ENCODE data around the gene SFMBT2. TPM values are rescaled to one million over a fixed set of nuclear protein-coding genes. Genes with fewer than 3 reads are reported as not detected.

The SFMBT2 gene
- total and polyA plus RNA-seq, 10 of the 15 experiments (the other 5 are each of a cell fraction or from before 2014, with no cell fraction given) = 2.8 to 29.6 (median 15.1) TPM

GRCh38 chr10:7374795-7375194 is 36.0 kb downstream of the SFMBT2 start (continued):
- TF ChIP-seq, protein P1, sequence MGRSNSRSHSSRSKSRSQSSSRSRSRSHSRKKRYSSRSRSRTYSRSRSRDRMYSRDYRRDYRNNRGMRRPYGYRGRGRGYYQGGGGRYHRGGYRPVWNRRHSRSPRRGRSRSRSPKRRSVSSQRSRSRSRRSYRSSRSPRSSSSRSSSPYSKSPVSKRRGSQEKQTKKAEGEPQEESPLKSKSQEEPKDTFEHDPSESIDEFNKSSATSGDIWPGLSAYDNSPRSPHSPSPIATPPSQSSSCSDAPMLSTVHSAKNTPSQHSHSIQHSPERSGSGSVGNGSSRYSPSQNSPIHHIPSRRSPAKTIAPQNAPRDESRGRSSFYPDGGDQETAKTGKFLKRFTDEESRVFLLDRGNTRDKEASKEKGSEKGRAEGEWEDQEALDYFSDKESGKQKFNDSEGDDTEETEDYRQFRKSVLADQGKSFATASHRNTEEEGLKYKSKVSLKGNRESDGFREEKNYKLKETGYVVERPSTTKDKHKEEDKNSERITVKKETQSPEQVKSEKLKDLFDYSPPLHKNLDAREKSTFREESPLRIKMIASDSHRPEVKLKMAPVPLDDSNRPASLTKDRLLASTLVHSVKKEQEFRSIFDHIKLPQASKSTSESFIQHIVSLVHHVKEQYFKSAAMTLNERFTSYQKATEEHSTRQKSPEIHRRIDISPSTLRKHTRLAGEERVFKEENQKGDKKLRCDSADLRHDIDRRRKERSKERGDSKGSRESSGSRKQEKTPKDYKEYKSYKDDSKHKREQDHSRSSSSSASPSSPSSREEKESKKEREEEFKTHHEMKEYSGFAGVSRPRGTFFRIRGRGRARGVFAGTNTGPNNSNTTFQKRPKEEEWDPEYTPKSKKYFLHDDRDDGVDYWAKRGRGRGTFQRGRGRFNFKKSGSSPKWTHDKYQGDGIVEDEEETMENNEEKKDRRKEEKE (IDR thresholded peaks at IDR 0.05) = no peak

DNA sequence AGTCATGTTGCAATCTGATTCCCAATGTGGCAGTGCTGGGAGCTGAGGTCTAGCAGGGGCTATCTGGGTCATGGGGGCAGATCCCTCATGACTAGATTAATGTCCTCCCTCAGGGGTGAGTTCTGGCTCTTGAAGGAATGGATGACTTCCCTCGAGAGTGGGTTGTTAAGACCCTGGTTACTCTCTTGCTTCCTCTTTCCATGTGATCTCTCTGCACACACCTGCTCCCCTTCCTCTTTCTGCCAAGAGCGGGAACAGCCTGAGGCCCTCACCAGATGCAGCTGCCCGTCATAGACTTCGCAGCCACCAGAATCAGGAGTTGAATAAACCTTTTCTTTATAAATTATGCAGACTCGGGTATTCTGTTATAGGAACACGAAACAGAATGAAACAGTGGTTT is 37.8 kb downstream of the SFMBT2 start:
- no peaks in the 10 kb centered on the region; the same call in 1 of the 2 replicates for H4K20me1 ChIP-seq (ENCODE audit: control insufficient read depth, insufficient read depth)
- ChIA-PET POLR2A (no interaction called here), RAD21 (ENCODE audit: unreplicated experiment) (no interaction called here), SMC1A (ENCODE audit: uncharacterized antibody, unreplicated experiment) (no interaction called here), CTCF (interaction anchor here (0.9 kb wide), 1 partner anchor 37 kb away, joined by 3 read pairs; no protein-coding TSS in a partner anchor)
- peaks cover 33 to 38% of the 10 kb centered on the region in 2 experiments for H3K36me3 ChIP-seq (ENCODE audit: control insufficient read depth in 2 of 2, insufficient read depth in 2 of 2, low read length in 1 of 2)
- H3K9me3 ChIP-seq (replicated peaks; ENCODE audit: control insufficient read depth, insufficient read depth, low read length) = no peaks in the 10 kb centered on the region; the same call in 2 of the 3 replicates
- H3K4me2 ChIP-seq (ENCODE audit: control insufficient read depth, insufficient read depth) = no peak overlapping the region
- TF ChIP-seq NBN (IDR thresholded peaks at IDR 0.05) (no peak), CBFB (IDR thresholded peaks at IDR 0.05; ENCODE audit: low read depth) (no peak), STAT3 (IDR thresholded peaks at IDR 0.05; ENCODE audit: low read depth, low read length) (no peak), USF1 (IDR thresholded peaks at IDR 0.05; ENCODE audit: borderline replicate concordance, extremely low read length, insufficient read depth, low read depth, low read length) (no peak), HCFC1 (IDR thresholded peaks at IDR 0.05; ENCODE audit: low read length) (no peak), WRNIP1 (IDR thresholded peaks at IDR 0.05; ENCODE audit: borderline replicate concordance, low read depth, low read length) (no peak), ZNF622 (IDR thresholded peaks at IDR 0.05) (no peak), NR2C1 (IDR thresholded peaks at IDR 0.05) (no peak), BRCA1 (IDR thresholded peaks at IDR 0.05; ENCODE audit: low read depth, low read length) (no peak), RUNX3 (IDR thresholded peaks at IDR 0.05; ENCODE audit: low read length) (no peak), SMARCA5 (IDR thresholded peaks at IDR 0.05) (no peak), CREB1 (IDR thresholded peaks at IDR 0.05; ENCODE audit: low read depth) (no peak), GABPA (IDR thresholded peaks at IDR 0.05; ENCODE audit: low read depth) (no peak), JUNB (IDR thresholded peaks at IDR 0.05) (no peak), CEBPZ (IDR thresholded peaks at IDR 0.05; ENCODE audit: low read depth, low read length) (no peak), SREBF2 (IDR thresholded peaks at IDR 0.05; ENCODE audit: low read length) (no peak), POLR2AphosphoS5 (IDR thresholded peaks at IDR 0.05; ENCODE audit: low read length) (no peak)
- TF ChIP-seq, protein P2, sequence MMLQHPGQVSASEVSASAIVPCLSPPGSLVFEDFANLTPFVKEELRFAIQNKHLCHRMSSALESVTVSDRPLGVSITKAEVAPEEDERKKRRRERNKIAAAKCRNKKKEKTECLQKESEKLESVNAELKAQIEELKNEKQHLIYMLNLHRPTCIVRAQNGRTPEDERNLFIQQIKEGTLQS (IDR thresholded peaks at IDR 0.05; ENCODE audit: borderline replicate concordance, extremely low read depth, low read depth, low read length) = no peak
- FAIRE-seq (no peak), ATAC-seq (no peak), DNase-seq (ENCODE audit: low read depth, low spot score) (no peak)
- no peak overlapping the region for H3K9ac ChIP-seq (ENCODE audit: control insufficient read depth, insufficient read depth, low read length)
- BruUV-seq (replicated peaks) = no TSS peak
- no peak overlapping the region for H3K4me3 ChIP-seq
- intact Hi-C loops (cut with micrococcal nuclease; ENCODE audit: unreplicated experiment) = no loop called here
- no peak overlapping the region for H3K27ac ChIP-seq (ENCODE audit: control insufficient read depth, insufficient read depth)
- H2AFZ ChIP-seq (ENCODE audit: control insufficient read depth, low read depth, low read length) = no peak overlapping the region
- in situ Hi-C loops (cut with MboI) = no loop called here
- 88% methylated on average over 6 of the region's 6 CpGs for WGBS (ENCODE audit: insufficient coverage, insufficient replicate concordance, low lambda C conversion rate, missing lambda C conversion rate)
- no peaks in the 10 kb centered on the region for H3K4me1 ChIP-seq (ENCODE audit: control insufficient read depth, insufficient read depth, low read length)
- peaks cover 23% of the 10 kb centered on the region for H3K79me2 ChIP-seq (ENCODE audit: control insufficient read depth, insufficient read depth, low read length)
- no peaks in the 10 kb centered on the region for H3K27me3 ChIP-seq (replicated peaks in 1 of 2; ENCODE audit: control insufficient read depth in 2 of 2, insufficient read depth in 2 of 2, low read length in 1 of 2)
